ENCODE results near the gene ZFAND2B.

ZFAND2B gene

DNA sequence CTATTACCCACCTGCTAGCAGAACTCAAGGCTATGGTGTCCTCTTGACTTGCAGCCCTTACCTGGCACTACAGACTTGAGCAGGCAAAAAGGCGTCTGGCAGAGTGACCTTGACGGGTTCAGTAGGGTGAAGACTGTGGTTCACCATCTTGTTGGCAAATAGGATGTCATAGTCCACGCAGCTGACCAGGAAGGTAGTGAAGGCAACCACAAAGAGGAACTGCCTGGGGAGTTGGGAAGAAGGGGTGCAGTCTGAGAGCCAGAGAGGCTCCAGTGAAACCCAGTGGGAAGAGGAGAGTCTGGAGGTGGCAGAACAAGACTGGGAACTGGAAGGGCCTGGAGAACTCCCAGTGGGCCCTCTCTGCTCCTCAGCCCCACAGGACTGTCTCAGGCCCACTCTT is 18.8 kb downstream of the ZFAND2B start:
- peak; percentile 35 for DNase-seq

GRCh38 chr2:219228041-219228910 is 21.7 kb downstream of the ZFAND2B start:
- no peak for DNase-seq

GRCh38 chr2:219228911-219229304 is 22.3 kb downstream of the ZFAND2B start:
- no peak for DNase-seq

GRCh38 chr2:219229305-219230058 is 22.9 kb downstream of the ZFAND2B start, which contains the start of the genes ANKZF1 and ATG9A:
TSS of gene ANKZF1 (plus strand) at chr2:219229806. CDS start at chr2:219230258, 452 bp downstream.
TSS of gene ATG9A (minus strand) at chr2:219229636. CDS start at chr2:219228024, 1,612 bp downstream.
- peak; percentile 99 for DNase-seq

DNA sequence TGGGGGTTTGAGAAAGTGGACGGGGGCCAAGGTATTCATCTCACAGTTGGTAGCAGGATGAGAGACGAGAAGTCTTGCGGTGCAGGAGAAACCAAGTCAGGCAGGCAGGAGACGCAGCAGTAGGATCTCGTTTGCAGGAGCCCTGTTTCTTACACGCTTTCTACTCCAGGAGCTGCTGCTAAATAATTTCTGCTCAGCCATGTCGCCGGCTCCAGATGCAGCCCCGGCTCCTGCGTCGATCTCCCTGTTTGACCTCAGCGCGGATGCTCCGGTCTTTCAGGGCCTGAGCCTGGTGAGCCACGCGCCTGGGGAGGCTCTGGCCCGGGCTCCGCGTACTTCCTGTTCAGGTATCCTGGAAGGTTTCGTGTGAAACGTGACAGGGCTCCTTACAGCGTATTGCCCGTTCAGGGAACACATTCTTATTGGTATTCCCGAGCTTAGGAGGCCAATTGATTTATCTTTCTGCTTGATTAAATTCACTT is 23.5 kb downstream of the ZFAND2B start:
- DNase-seq = no peak

GRCh38 chr2:219234331-219234730 is 27.7 kb downstream of the ZFAND2B start:
- DNase-seq = no peak

- peak; percentile 47 for DNase-seq
These were observed 36.7 kb downstream of the ZFAND2B start for GRCh38 chr2:219243291-219243761.

DNA sequence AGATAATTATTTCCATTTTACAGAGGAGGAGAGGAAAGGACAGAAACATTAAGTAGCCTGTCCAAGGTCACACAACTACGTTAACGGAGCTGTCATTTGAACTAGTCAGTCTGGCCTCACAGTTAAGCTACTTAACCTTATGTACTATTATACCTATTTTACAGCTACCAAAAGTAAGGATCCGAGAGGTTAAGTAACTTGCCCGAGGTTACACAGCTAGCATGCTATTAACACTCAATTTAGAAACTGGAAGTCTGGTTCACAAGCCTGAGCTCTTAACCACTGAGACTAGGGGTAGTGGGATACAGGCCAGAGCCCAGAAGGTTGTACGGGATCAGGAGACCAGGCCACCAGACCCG is 38.2 kb downstream of the ZFAND2B start:
- no peak for DNase-seq

DNA sequence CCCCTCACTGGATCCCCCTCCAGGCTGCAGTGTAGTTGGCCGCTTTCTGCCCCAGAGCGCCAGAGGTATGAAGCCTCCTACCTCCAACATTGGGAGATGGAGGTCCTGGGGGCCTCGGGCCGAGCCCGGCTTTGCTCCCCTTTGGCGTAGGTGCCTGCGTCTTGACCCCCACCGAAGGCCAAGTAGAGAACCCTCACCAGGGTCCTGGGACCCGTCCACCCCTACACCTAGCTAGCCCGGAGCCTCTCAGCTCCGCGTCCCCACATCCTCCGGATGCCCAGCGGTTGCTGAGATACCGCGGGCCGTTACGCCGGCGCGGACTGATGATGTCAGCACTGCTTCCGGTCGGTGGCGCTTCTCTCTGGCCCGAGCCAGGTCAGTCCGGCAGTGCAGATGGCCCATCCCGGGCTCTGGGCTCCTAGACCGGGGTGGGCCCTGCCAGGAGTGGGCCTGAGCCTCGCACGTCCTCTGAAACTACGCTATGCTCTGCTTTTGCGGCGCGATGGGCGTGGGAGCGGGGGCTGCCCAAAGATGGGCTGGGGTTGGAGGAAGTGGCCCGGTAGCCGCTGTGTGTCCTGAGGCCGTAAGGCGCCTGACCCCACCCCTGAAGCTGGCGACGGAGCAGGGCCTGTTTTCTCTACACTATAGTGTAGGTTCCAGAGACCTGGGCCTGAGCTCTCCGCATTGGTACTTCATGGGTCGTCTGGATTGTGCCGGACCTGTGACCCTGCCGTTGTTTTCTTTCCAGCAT is 38.7 kb downstream of the ZFAND2B start, which contains the start of the genes GLB1L and STK16:
Gene GLB1L, minus strand, starts transcription at position 297 of the 751 bp plus-strand sequence. CDS start 1,871 bp downstream, outside the sequence.
Gene STK16, plus strand, starts transcription at position 332 of the 751 bp plus-strand sequence. CDS start 521 bp downstream, outside the sequence.
- DNase-seq = peak; percentile 87

DNA sequence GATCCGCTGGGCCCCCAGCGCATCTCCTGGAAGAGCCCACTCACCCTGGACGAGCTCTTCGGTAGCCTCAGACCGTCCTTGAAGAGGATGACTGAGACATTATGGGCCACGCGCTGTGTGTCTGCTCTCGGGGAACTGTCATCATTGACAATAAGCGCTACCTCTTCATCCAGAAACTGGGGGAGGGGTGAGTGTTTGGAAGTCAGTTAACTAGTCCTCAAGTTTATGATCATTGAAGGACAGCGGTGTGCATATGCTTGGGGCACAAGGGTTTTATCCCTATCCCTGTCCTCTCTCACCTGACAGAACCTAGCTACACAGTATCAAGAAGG is 39.3 kb downstream of the ZFAND2B start:
- no peak for DNase-seq

- DNase-seq = no peak
These were observed 40.0 kb downstream of the ZFAND2B start for GRCh38 chr2:219246559-219246958.

- DNase-seq = peak; percentile 66
These were observed 41.4 kb downstream of the ZFAND2B start for GRCh38 chr2:219247678-219248642.

- DNase-seq = no peak
These were observed 42.2 kb downstream of the ZFAND2B start for GRCh38 chr2:219248845-219249202.

DNA sequence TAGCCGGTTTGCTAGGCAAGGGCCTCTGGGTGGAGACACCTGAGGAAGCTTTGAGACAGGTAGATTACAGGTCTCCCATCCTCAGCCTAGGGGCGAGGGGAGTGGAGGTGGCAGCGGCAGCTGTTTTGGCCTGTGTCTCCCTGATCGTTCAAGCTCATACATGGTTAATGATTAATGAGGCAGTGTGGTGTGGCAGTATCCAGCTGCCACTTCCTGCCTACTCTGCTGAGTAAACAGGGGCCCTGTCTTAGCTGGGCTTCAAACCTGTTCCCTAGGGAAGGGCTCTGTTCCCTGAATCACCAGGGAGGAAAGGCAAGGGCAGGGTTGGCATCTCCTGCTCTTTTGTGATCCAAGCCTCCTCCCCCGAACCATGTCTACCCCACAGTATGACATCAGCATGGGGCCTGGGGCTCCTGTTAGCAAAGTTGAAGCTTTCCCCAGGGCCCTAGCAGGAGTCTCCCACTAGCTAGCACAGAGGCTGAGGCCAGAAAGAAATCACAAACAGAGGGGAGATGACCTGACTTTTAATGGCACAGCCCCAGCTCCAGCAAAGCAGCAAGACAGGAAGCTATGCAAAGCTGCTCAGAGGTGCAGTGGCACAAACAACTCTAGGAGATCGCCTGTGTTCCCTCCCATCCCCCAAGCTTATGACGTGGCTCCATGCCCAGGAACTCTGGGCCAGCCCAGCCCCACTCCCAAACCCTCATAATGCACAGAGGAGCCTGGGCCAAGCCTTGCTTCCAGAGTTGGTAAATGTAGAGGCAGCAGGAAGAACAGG is 42.8 kb downstream of the ZFAND2B start:
- DNase-seq = peak; percentile 70

- DNase-seq = no peak
These were observed 43.6 kb downstream of the ZFAND2B start for GRCh38 chr2:219250049-219250781.

DNA sequence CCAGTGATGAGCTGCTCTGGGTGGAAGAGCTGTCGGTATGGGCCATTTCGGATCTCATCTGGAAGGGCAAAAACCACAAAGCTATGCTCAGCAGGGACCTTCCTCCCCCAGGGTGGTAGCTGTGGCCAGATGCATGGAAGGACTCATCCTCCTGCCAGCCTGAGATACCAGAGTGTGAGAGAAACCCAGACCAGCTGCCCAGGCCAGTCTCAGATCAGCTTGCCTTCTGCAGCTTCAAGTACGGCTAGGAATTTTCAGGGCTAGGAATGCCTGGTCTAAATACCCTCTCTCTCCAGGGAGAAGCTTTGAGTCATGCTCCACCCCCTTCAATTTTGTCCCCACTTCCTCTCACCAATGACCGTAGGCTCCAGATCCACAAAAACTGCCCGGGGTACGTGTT is 45.1 kb downstream of the ZFAND2B start:
- DNase-seq = no peak

DNA sequence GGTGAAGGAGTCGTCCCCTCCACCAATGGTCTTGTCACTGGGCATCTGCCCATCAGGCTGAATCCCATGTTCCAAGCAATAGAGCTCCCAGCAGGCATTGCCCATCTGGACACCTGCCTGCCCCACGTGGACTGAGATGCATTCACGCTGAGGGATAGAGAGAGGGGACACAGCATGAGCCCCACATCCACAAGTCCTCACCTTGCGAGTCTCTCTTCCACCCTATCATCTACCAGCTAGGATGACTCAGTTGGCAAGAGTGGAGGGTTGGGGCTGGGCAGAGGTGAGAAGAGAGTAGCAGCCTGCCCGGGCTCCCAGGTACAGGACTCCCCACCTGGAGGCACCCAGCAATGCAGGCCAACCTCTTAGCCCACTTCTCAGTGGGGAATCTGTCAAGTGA is 45.5 kb downstream of the ZFAND2B start:
- no peak for DNase-seq

- DNase-seq = no peak
These were observed 46.0 kb downstream of the ZFAND2B start for GRCh38 chr2:219252570-219252899.

DNA sequence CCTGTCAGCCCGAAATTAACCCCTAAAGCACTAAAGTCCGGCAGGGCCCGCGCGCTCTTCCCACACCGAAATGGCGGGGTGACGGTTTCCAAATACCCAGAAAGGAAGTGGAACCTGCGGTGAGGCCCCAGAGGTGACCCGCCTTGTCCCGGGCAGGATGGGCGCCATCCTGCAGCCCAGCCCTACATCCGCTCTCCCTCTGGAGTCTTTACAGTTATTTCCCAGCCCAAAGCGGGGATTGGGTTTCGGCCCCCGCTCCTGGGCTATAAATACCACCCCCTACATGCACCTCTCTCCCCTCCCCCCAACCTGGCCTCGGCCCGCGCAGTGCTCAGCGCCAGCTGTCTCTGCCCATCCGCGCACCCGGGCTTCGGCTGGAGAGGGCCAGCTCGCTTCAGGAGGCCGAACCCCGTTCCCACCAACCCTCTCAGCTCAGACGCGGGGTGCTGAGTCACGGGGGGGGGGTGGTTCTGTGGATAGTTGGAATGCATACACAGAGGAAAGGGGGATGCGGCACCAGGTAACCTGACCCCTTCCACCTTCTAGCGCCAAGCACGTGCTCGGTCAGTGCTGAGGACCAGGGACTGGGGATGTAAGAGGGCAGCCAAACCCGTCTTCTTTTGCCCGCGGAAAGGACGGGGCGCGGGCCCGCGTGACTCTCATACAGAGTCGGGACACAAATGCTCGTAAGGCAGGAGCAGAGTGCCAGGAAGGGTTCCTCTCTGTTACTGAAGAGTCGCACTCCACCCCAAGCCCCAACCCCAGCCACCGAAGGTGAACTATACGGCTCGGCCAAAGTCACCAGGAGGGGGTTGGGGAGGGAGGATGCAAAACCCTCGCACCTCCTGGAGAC is 46.5 kb downstream of the ZFAND2B start, which contains the start of gene TUBA4B:
Gene TUBA4B, plus strand, starts transcription at position 344 of the 853 bp plus-strand sequence. Its CDS starts 165 bp downstream, at position 509.
- peak; percentile 48 for DNase-seq
